Omental fat pad (tissue), 4 donors: Measurements from ENCODE around the gene LINGO3. TPM values are rescaled to one million over a fixed set of nuclear protein-coding genes. Genes with fewer than 3 reads are reported as not detected.

Source experiments
- ATAC-seq: fragments of 150-250 bp; one replicate; pipeline ENCODE4 v1.9.1; 2016; ENCODE audit warnings: mild to moderate bottlenecking, moderate library complexity; ENCODE audit not compliant: low FRiP score
- DNase-seq: peaks from one replicate; pipeline ENCODE4 v3.0.0-alpha.2; 2019; ENCODE audit warnings: low spot score
- CTCF ChIP-seq, 3 donors: fragments of 450-650 bp; IDR thresholded peaks; one replicate each; pipeline ENCODE4 v1.5.1; 2016 to 2017; ENCODE audit warnings: antibody characterized with exemption in 3 of 3, mild to moderate bottlenecking in 3 of 3, moderate library complexity in 2 of 3
- total RNA-seq, 4 donors: library from RNA; depleted of rRNA; stranded (reverse); fragments of >200 nt; gene quantifications; one replicate each; pipeline ENCODE4 v1.1.0, GENCODE V29; 2016

Gene LINGO3
- total RNA-seq, 4 donors from 2014 or later: 0.19 TPM; not detected in 3

GRCh38 chr19:2334426-2334825, 26.5 kb upstream of the LINGO3 start:
- no peak for DNase-seq
- TF ChIP-seq CTCF (IDR thresholded peaks at IDR 0.05): no peak
- no peak for ATAC-seq

GRCh38 chr19:2333807-2334211, 25.9 kb upstream of the LINGO3 start:
- ATAC-seq (no peak), DNase-seq (no peak)
- no peak for TF ChIP-seq CTCF (IDR thresholded peaks at IDR 0.05)

GRCh38 chr19:2333027-2333806, 25.3 kb upstream of the LINGO3 start:
- no peak for ATAC-seq
- DNase-seq: no peak
- no peak for TF ChIP-seq CTCF (IDR thresholded peaks at IDR 0.05)

- DNase-seq: no peak
- TF ChIP-seq CTCF (IDR thresholded peaks at IDR 0.05): no peak
- no peak for ATAC-seq
Measured at GRCh38 chr19:2332341-2333026, 24.5 kb upstream of the LINGO3 start.

GRCh38 chr19:2331601-2332246, 23.8 kb upstream of the LINGO3 start:
- no peak for ATAC-seq
- TF ChIP-seq CTCF (IDR thresholded peaks at IDR 0.05): no peak
- DNase-seq: no peak

- ATAC-seq: no peak
- no peak for DNase-seq
- TF ChIP-seq CTCF (IDR thresholded peaks at IDR 0.05): no peak
Measured at GRCh38 chr19:2330632-2331284, 22.8 kb upstream of the LINGO3 start.
